Limb (tissue), 2 donors: ENCODE measurements around the gene RBPJL.

Source experiments
- DNase-seq, 2 donors: peaks; one replicate each; pipeline ENCODE4 v3.0.0-alpha.2; 2016; ENCODE audit errors: extremely low spot score in 2 of 2

The RBPJL gene

GRCh38 chr20:45358282-45359068 is 51.8 kb downstream of the RBPJL start:
- DNase-seq = no peak

DNA sequence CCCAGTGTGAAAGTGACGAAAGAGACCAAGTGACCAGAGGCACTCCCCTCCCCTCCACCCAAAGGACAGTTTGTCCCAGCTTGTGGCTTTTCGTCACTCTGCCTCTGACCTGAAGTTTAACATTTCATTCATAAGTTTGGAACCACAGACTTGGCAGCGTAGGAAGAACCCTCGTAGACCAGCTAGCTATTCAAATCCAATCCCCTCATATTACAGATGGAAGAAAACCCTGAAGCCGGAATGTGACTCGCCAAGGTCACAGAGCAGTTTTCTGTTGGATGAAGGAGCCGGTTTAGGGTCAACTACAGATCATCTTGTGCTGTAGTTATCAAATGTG is 52.4 kb downstream of the RBPJL start:
- no peak for DNase-seq

- no peak for DNase-seq
Measured at GRCh38 chr20:45359406-45360148, 52.9 kb downstream of the RBPJL start.

GRCh38 chr20:45361793-45362192 is 55.2 kb downstream of the RBPJL start:
- DNase-seq = no peak

DNA sequence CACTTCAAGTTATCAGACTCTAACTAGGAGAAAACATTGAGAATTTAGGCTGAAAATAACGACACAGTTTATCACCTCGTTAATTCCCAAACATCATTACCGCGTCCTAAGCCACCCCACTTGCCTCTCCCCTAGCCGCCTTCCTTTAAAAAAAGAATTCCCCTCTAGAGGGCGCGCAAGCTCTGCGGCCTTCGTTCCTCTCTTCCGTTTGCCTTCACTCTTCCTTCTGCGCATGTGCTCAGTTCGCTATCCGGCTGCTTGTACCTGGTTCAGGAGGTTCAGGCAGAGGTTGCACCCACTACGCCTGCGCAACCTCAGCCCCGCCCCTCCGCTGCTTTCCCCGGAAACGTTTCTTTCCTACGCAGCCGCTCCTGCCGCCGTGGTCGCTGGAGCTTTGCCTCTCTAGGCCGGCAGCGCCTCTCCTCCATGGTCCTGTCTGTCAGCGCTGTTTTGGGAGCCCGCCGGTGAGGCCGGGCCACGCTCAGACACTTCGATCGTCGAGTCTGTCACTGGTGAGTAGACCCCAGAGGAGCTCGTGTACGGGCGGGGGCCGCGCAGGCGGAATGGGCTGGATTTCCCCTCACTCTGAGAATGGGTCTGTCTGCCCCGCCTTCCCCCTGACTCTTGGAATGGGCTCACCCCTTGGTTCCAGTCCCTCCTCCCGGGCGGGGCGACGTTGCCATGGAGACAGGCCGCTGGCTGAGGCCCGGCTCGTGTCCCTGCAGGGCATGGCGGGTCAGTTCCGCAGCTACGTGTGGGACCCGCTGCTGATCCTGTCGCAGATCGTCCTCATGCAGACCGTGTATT is 56.4 kb downstream of the RBPJL start, which contains the start of gene SYS1:
Gene SYS1, plus strand, starts transcription at position 353 of the 807 bp plus-strand sequence. Its CDS starts 376 bp downstream, at position 729.
- peak; percentile 99 for DNase-seq

DNA sequence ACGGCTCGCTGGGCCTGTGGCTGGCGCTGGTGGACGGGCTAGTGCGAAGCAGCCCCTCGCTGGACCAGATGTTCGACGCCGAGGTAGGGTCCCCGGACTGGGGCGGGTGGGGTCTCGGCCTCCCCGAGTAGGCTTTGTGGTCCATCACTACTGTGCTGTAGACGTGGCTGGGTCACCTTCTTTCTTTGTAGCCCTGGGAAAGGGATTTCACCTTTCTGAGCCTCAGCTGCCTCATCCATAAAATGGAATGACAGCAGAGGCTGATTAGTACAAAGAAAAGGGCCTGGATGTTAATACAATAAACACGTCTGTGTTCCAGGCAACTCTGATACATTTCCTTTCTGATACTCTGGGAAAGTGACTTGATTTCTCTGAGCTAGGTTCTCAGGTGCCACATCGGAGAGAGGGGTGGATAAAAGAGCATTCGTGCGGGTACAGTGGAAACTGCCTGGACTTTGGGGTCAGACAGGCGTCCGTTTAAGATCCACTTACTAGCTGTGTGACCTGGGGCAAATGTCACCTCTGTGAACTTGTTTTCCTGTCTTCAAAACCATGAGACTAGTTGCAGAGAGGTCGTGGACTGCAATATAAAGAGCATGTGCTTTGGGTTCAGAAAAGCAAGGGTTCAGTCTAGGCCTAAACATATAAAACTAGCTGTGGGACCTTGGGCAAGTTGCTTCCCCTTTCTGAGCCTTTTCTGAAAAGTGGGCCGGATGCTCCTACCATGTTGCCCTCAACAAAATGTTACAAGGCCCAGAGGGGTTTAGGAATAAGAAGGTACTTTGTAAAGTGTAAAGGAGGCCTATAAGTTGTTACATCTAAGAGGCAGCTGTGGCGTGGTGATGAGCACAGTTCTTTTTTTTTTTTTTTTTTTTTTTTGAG is 57.2 kb downstream of the RBPJL start:
- no peak for DNase-seq

GRCh38 chr20:45365444-45365970 is 58.9 kb downstream of the RBPJL start:
- no peak for DNase-seq

DNA sequence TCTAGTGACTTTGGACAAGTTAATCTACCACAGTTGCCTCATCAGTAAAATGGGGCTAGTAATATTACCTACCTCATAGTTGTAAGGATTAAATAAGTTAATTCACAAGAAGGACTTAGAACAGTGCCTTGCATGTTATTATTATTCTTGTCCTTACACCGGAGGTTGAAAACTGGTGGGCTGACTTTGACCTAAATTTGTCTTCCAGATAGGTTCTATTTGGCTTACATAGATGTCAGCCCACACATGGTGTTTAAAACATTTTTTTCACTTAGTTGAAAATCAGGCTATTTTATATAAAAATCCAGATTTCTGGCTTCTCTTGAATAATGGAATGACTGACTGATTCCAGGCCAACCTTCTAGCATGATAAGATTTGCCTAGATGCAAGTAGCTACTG is 59.6 kb downstream of the RBPJL start:
- DNase-seq = no peak

GRCh38 chr20:45366631-45367030 is 60.0 kb downstream of the RBPJL start:
- DNase-seq = no peak

GRCh38 chr20:45367126-45367525 is 60.5 kb downstream of the RBPJL start:
- no peak for DNase-seq
